B cell (primary cell): ENCODE results near the gene JUP. TPM values are rescaled to one million over a fixed set of nuclear protein-coding genes. Genes with fewer than 3 reads are reported as not detected.

Source experiments
- ATAC-seq: fragments of 200-7000 bp; cut with Tn5 transposase; one replicate; pipeline ENCODE4 v1.10.0; 2021; ENCODE audit warnings: low read depth, mild to moderate bottlenecking, moderate number of reproducible peaks, moderate library complexity
- CTCF ChIA-PET: fragments of 350-600 bp; sonication (Branson Sonifier 250); formaldehyde crosslinking; loops from one replicate; lab custom pipeline; 2021; ENCODE audit warnings: antibody characterized with exemption, inconsistent platforms; lab: Charles Lee
- POLR2A ChIA-PET: fragments of 350-600 bp; sonication (Branson Sonifier 250); formaldehyde crosslinking; loops from one replicate; lab custom pipeline; 2021; ENCODE audit warnings: antibody characterized with exemption; lab: Charles Lee
- DNase-seq: peaks from one replicate; pipeline ENCODE4 v3.0.0; 2013
- H2AFZ ChIP-seq: 2 replicates; pipeline ENCODE4 v1.6.1; 2012; ENCODE audit warnings: mild to moderate bottlenecking, low read depth, low read length; ENCODE audit not compliant: insufficient read depth, poor library complexity, severe bottlenecking
- H3K27ac ChIP-seq, 2 donors: 1 replicate in 1 of 2; 2 replicates in 1 of 2; pipeline ENCODE4 v1.5.1; 2012 to 2013; ENCODE audit warnings: low read length in 2 of 2, mild to moderate bottlenecking in 2 of 2, moderate library complexity in 1 of 2
- H3K27me3 ChIP-seq, 4 experiments: fragments of 200-600 bp in 1 of 4; sonication (generic) in 1 of 4; replicated peaks in 1 of 4; 1 replicate in 2 of 4; 2 replicates in 2 of 4; pipeline versions ENCODE4 v1.6.1 to v1.7.0; 2013 to 2016; ENCODE audit warnings: low read length in 3 of 4, mild to moderate bottlenecking in 2 of 4, mixed read lengths in 1 of 4, moderate library complexity in 1 of 4; ENCODE audit not compliant: insufficient read depth in 4 of 4, control insufficient read depth in 3 of 4; ENCODE audit errors: control extremely low read depth in 1 of 4
- H3K36me3 ChIP-seq, 2 experiments: replicated peaks in 1 of 2; 1 replicate in 1 of 2; 2 replicates in 1 of 2; pipeline versions ENCODE4 v1.6.1 to v1.7.1; 2013; ENCODE audit warnings: low read length in 1 of 2; ENCODE audit not compliant: insufficient read depth in 2 of 2, control insufficient read depth in 1 of 2; ENCODE audit errors: control extremely low read depth in 1 of 2, extremely low read depth in 1 of 2
- H3K4me1 ChIP-seq, 2 donors: fragments of 200-600 bp in 1 of 2; sonication (generic) in 1 of 2; 1 replicate in 1 of 2; 2 replicates in 1 of 2; pipeline versions ENCODE4 v1.5.1 to v1.6.1; 2013 to 2017; ENCODE audit warnings: low read length in 2 of 2; ENCODE audit not compliant: control insufficient read depth in 2 of 2, insufficient read depth in 2 of 2
- H3K4me2 ChIP-seq: replicated peaks from 2 replicates; pipeline ENCODE3; 2012; ENCODE audit warnings: mild to moderate bottlenecking, low read depth, low read length; ENCODE audit not compliant: poor library complexity, severe bottlenecking
- H3K4me3 ChIP-seq, 5 experiments: fragments of 200-600 bp in 1 of 5; sonication (generic) in 1 of 5; 1 replicate in 3 of 5; 2 replicates in 2 of 5; pipeline versions ENCODE4 v1.5.1 to v1.7.0; 2011 to 2016; ENCODE audit warnings: low read length in 4 of 5, mild to moderate bottlenecking in 4 of 5, low read depth in 2 of 5, control low read depth in 1 of 5, moderate library complexity in 1 of 5; ENCODE audit not compliant: insufficient read depth in 1 of 5; ENCODE audit errors: control extremely low read depth in 1 of 5, extremely low read depth in 1 of 5
- H3K79me2 ChIP-seq: fragments of 200-600 bp; sonication (generic); one replicate; pipeline ENCODE4 v1.6.0; 2016; ENCODE audit warnings: low read length; ENCODE audit not compliant: control insufficient read depth, insufficient read depth
- H3K9ac ChIP-seq: fragments of 200-600 bp; sonication (generic); 2 replicates; pipeline ENCODE4 v1.6.1; 2017; ENCODE audit warnings: mild to moderate bottlenecking, low read length, moderate library complexity
- H3K9me3 ChIP-seq, 3 donors: one replicate each; pipeline versions ENCODE4 v1.6.1 to v1.7.1; 2013; ENCODE audit warnings: low read length in 2 of 3; ENCODE audit not compliant: control insufficient read depth in 2 of 3, insufficient read depth in 1 of 3; ENCODE audit errors: control extremely low read depth in 1 of 3
- H4K20me1 ChIP-seq: 2 replicates; pipeline ENCODE4 v1.6.0; 2012; ENCODE audit warnings: mild to moderate bottlenecking, low read length; ENCODE audit not compliant: insufficient read depth, control insufficient read depth, poor library complexity, severe bottlenecking
- H3K27ac Mint-ChIP-seq: one replicate; pipeline ENCODE4 v1.8.0; 2021; ENCODE audit warnings: mixed read lengths
- H3K27me3 Mint-ChIP-seq: one replicate; pipeline ENCODE4 v1.8.0; 2021; ENCODE audit warnings: mixed read lengths
- H3K4me1 Mint-ChIP-seq: one replicate; pipeline ENCODE4 v1.8.0; 2021; ENCODE audit warnings: mixed read lengths
- H3K4me3 Mint-ChIP-seq: one replicate; pipeline ENCODE4 v1.8.0; 2021; ENCODE audit warnings: mixed read lengths
- H3K9me3 Mint-ChIP-seq: one replicate; pipeline ENCODE4 v1.8.0; 2022; ENCODE audit warnings: mixed read lengths; ENCODE audit not compliant: insufficient read depth
- CTCF ChIP-seq: fragments of 200-600 bp; IDR thresholded peaks from one replicate; pipeline ENCODE4 v1.8.0; 2022; ENCODE audit warnings: antibody characterized with exemption, mild to moderate bottlenecking
- EZH2 ChIP-seq: IDR thresholded peaks from 2 replicates; pipeline ENCODE4 v1.6.1; 2012; ENCODE audit warnings: borderline replicate concordance, low read depth, mild to moderate bottlenecking, moderate library complexity, low read length; ENCODE audit not compliant: insufficient read depth, poor library complexity, severe bottlenecking
- WGBS: methylation state at CpG from one replicate; pipeline ENCODE4 v1.1.5; 2013; ENCODE audit warnings: missing lambda C conversion rate; ENCODE audit not compliant: insufficient coverage; 5-methylcytosine and 5-hydroxymethylcytosine counted together
- intact Hi-C: fragments of 100-400 bp; cut with micrococcal nuclease; formaldehyde crosslinking; loops from one replicate; pipeline ENCODE4 v1.10.0; 2022
- polyA plus RNA-seq: library from polyadenylated mRNA; depleted of rRNA; stranded (reverse); fragments of >200 nt; gene quantifications from 2 replicates; pipeline ENCODE4 v1.2.3, GENCODE V29; 2012
- total RNA-seq, 2 donors: library from RNA; stranded (reverse); fragments of 120-200 nt in 1 of 2; gene quantifications; 1 replicate in 1 of 2; 2 replicates in 1 of 2; pipeline versions ENCODE4 v1.2.3 to v1.2.4, GENCODE V29; 2013 to 2022

JUP gene
- total and polyA plus RNA-seq, 2 donors (not counting 1 experiment from before 2014, with no cell fraction given), result 62.9 to 63.3 TPM

- DNase-seq, result no peak
- Histone ChIP-seq H3K4me1 (peaks cover 4 to 16% of the 10 kb centered on the region in 2 donors), H3K27ac (no peak overlapping the region), H2AFZ (no peak overlapping the region), H3K27me3 (no peaks in the 10 kb centered on the region), H3K4me3 (no peak overlapping the region), H3K79me2 (no peaks in the 10 kb centered on the region), H3K36me3 (peaks cover 0 to 67% of the 10 kb centered on the region in 2 experiments), H3K9ac (no peak overlapping the region), H3K4me2 (no peak overlapping the region), H4K20me1 (no peaks in the 10 kb centered on the region), H3K9me3 (no peaks in the 10 kb centered on the region)
- Mint-ChIP-seq H3K27ac (no peak overlapping the region), H3K4me3 (no peak overlapping the region), H3K9me3 (no peaks in the 10 kb centered on the region), H3K4me1 (peaks cover 18% of the 10 kb centered on the region), H3K27me3 (no peaks in the 10 kb centered on the region)
- intact Hi-C loops, result no loop called here
- TF ChIP-seq CTCF (no peak), EZH2 (no peak)
- POLR2A ChIA-PET, result no interaction called here
- WGBS, result 96% methylated on average over 8 of the region's 8 CpGs
- ATAC-seq, result no peak
- CTCF ChIA-PET, result no interaction called here
These were observed 23.2 kb downstream of the JUP start for GRCh38 chr17:41763327-41763726.

GRCh38 chr17:41762841-41763240 lies 23.7 kb downstream of the JUP start:
- DNase-seq, result no peak
- ChIA-PET POLR2A (no interaction called here), CTCF (interaction anchor here (1.0 kb wide), 1 partner anchor 22 kb away, joined by 3 read pairs; no protein-coding TSS in a partner anchor)
- Histone ChIP-seq H3K4me2 (no peak overlapping the region), H3K36me3 (peaks cover 0 to 71% of the 10 kb centered on the region in 2 experiments), H3K27ac (no peak overlapping the region), H2AFZ (no peak overlapping the region), H3K9ac (no peak overlapping the region), H4K20me1 (no peaks in the 10 kb centered on the region), H3K79me2 (no peaks in the 10 kb centered on the region), H3K4me1 (peaks cover 4 to 16% of the 10 kb centered on the region in 2 donors), H3K27me3 (no peaks in the 10 kb centered on the region), H3K4me3 (no peak overlapping the region), H3K9me3 (no peaks in the 10 kb centered on the region)
- TF ChIP-seq EZH2 (no peak), CTCF (no peak)
- H3K27ac Mint-ChIP-seq, result no peak overlapping the region
- no peak for ATAC-seq
- peaks cover 18% of the 10 kb centered on the region for H3K4me1 Mint-ChIP-seq
- no peaks in the 10 kb centered on the region for H3K27me3 Mint-ChIP-seq
- 97% methylated on average over 14 of the region's 16 CpGs for WGBS
- H3K9me3 Mint-ChIP-seq, result no peaks in the 10 kb centered on the region
- no peak overlapping the region for H3K4me3 Mint-ChIP-seq
- intact Hi-C loops, result no loop called here
